Neural cell (in vitro differentiated cells): ENCODE measurements around the gene UFSP2. TPM values are rescaled to one million over a fixed set of nuclear protein-coding genes. Genes with fewer than 3 reads are reported as not detected.

Experiments
- H2AFZ ChIP-seq: fragments of 200-600, 300-800 bp; sonication (generic), shearing (Covaris generic); 2 replicates; pipeline ENCODE4 v1.6.0; 2014; ENCODE audit warnings: low read depth, mild to moderate bottlenecking, antibody characterized with exemption, low read length, moderate library complexity
- H3F3A ChIP-seq: fragments of 200-600 bp; shearing (Covaris generic); 2 replicates; pipeline ENCODE4 v1.6.1; 2016; ENCODE audit warnings: mild to moderate bottlenecking, moderate library complexity, mixed read lengths, antibody characterized with exemption, low read length; ENCODE audit not compliant: insufficient read depth, poor library complexity, severe bottlenecking
- H3K27ac ChIP-seq: fragments of 200-600, 300-800 bp; sonication (generic), shearing (Covaris generic); 2 replicates; pipeline ENCODE4 v1.5.1; 2014; ENCODE audit warnings: mild to moderate bottlenecking, low read length, moderate library complexity
- H3K27me3 ChIP-seq: fragments of 300-800, 200-600 bp; sonication (generic), shearing (Covaris generic); 2 replicates; pipeline ENCODE4 v1.6.0; 2014; ENCODE audit warnings: mild to moderate bottlenecking, low read depth, low read length, moderate library complexity; ENCODE audit not compliant: insufficient read depth
- H3K36me3 ChIP-seq: fragments of 300-800, 200-600 bp; sonication (generic), shearing (Covaris generic); 2 replicates; pipeline ENCODE4 v1.5.1; 2014; ENCODE audit warnings: mild to moderate bottlenecking, antibody characterized with exemption, low read length, moderate library complexity; ENCODE audit not compliant: insufficient read depth
- H3K4me2 ChIP-seq: fragments of 300-800, 200-600 bp; sonication (generic), shearing (Covaris generic); 2 replicates; pipeline ENCODE4 v1.6.0; 2014; ENCODE audit warnings: mild to moderate bottlenecking, low read length
- H3K4me3 ChIP-seq: fragments of 300-800, 200-600 bp; sonication (generic), shearing (Covaris generic); 2 replicates; pipeline ENCODE4 v1.5.1; 2014; ENCODE audit warnings: mild to moderate bottlenecking, low read length, moderate library complexity
- H3K79me2 ChIP-seq: fragments of 200-600 bp; shearing (Covaris generic); replicated peaks from 2 replicates; pipeline ENCODE4 v1.6.0; 2014; ENCODE audit warnings: mild to moderate bottlenecking, low read length, moderate library complexity; ENCODE audit not compliant: insufficient read depth
- H3K9ac ChIP-seq: fragments of 300-800, 200-600 bp; sonication (generic), shearing (Covaris generic); 2 replicates; pipeline ENCODE4 v1.6.1; 2016; ENCODE audit warnings: mild to moderate bottlenecking, low read length, mixed read lengths
- H3K9me2 ChIP-seq: fragments of 200-600 bp; shearing (Covaris generic); 2 replicates; pipeline ENCODE4 v1.6.1; 2016; ENCODE audit warnings: mild to moderate bottlenecking, low read length, mixed read lengths; ENCODE audit not compliant: insufficient read depth
- H3K9me3 ChIP-seq: fragments of 200-600, 300-800 bp; sonication (generic), shearing (Covaris generic); 2 replicates; pipeline ENCODE4 v1.6.1; 2016; ENCODE audit warnings: mild to moderate bottlenecking, mixed run types, low read length, moderate library complexity, mixed read lengths
- H4K20me1 ChIP-seq: fragments of 200-600 bp; shearing (Covaris generic); 2 replicates; pipeline ENCODE4 v1.6.1; 2016; ENCODE audit warnings: mild to moderate bottlenecking, mixed run types; ENCODE audit not compliant: insufficient read depth
- EP300 ChIP-seq: fragments of 450-650 bp; conservative IDR thresholded peaks from 2 replicates; pipeline ENCODE4 v1.6.1; 2014; ENCODE audit warnings: antibody characterized with exemption, mild to moderate bottlenecking, moderate library complexity; ENCODE audit not compliant: poor library complexity, severe bottlenecking
- EZH2 ChIP-seq: fragments of 200-600, 300-800 bp; shearing (Covaris generic), sonication (generic); IDR thresholded peaks from 2 replicates; pipeline ENCODE4 v1.6.1; 2014; ENCODE audit warnings: antibody characterized with exemption, low read length, borderline replicate concordance, mild to moderate bottlenecking; ENCODE audit not compliant: insufficient read depth, poor library complexity, severe bottlenecking
- MXI1 ChIP-seq: fragments of 450-650 bp; conservative IDR thresholded peaks from 2 replicates; pipeline ENCODE4 v1.6.1; 2014; ENCODE audit warnings: antibody characterized with exemption, mild to moderate bottlenecking; ENCODE audit not compliant: poor library complexity, severe bottlenecking
- POLR2AphosphoS5 ChIP-seq: IDR thresholded peaks from 2 replicates; pipeline ENCODE4 v1.6.1; 2012
- RAD21 ChIP-seq: fragments of 450-650 bp; conservative IDR thresholded peaks from 2 replicates; pipeline ENCODE4 v1.6.1; 2014; ENCODE audit warnings: antibody characterized with exemption, mild to moderate bottlenecking, moderate library complexity
- REST ChIP-seq: IDR thresholded peaks from 2 replicates; pipeline ENCODE4 v1.6.1; 2012; ENCODE audit warnings: borderline replicate concordance
- SMC3 ChIP-seq: fragments of 450-650 bp; conservative IDR thresholded peaks from 2 replicates; pipeline ENCODE4 v1.6.1; 2014; ENCODE audit warnings: antibody characterized with exemption, mild to moderate bottlenecking, moderate library complexity; ENCODE audit not compliant: poor library complexity
- TAF1 ChIP-seq: IDR thresholded peaks from 2 replicates; pipeline ENCODE4 v1.6.1; 2012; ENCODE audit warnings: low read depth
- polyA plus RNA-seq: library from polyadenylated mRNA; depleted of rRNA; stranded (reverse); fragments of >200 nt; gene quantifications from 2 replicates; pipeline ENCODE4 v1.2.3, GENCODE V29; 2014
- TF ChIP-seq, protein P1 (sequence below): fragments of 450-650 bp; IDR thresholded peaks from 2 replicates; pipeline ENCODE4 v1.5.1; 2014; ENCODE audit warnings: antibody characterized with exemption, mild to moderate bottlenecking, moderate library complexity; ENCODE audit not compliant: poor library complexity, severe bottlenecking

Gene UFSP2
- polyA plus RNA-seq, 1 donor from 2014 or later = 38.9 TPM

- H2AFZ ChIP-seq = no peak overlapping the region
- H3F3A ChIP-seq = no peaks in the 10 kb centered on the region
- no peak overlapping the region for H3K4me3 ChIP-seq
- no peaks in the 10 kb centered on the region for H4K20me1 ChIP-seq
- H3K36me3 ChIP-seq = no peaks in the 10 kb centered on the region
- no peaks in the 10 kb centered on the region for H3K27me3 ChIP-seq
- no peak overlapping the region for H3K27ac ChIP-seq
- H3K4me2 ChIP-seq = no peak overlapping the region
- H3K9ac ChIP-seq = no peak overlapping the region
- TF ChIP-seq, protein P1, sequence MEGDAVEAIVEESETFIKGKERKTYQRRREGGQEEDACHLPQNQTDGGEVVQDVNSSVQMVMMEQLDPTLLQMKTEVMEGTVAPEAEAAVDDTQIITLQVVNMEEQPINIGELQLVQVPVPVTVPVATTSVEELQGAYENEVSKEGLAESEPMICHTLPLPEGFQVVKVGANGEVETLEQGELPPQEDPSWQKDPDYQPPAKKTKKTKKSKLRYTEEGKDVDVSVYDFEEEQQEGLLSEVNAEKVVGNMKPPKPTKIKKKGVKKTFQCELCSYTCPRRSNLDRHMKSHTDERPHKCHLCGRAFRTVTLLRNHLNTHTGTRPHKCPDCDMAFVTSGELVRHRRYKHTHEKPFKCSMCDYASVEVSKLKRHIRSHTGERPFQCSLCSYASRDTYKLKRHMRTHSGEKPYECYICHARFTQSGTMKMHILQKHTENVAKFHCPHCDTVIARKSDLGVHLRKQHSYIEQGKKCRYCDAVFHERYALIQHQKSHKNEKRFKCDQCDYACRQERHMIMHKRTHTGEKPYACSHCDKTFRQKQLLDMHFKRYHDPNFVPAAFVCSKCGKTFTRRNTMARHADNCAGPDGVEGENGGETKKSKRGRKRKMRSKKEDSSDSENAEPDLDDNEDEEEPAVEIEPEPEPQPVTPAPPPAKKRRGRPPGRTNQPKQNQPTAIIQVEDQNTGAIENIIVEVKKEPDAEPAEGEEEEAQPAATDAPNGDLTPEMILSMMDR = no peak
- TF ChIP-seq REST (no peak), SMC3 (no peak), POLR2AphosphoS5 (no peak), TAF1 (no peak), MXI1 (no peak), EP300 (no peak), RAD21 (no peak), EZH2 (no peak)
- H3K9me3 ChIP-seq = no peaks in the 10 kb centered on the region
- H3K79me2 ChIP-seq = no peaks in the 10 kb centered on the region
- H3K9me2 ChIP-seq = no peaks in the 10 kb centered on the region
These were observed 42.3 kb downstream of the UFSP2 start for GRCh38 chr4:185383451-185383850.

DNA sequence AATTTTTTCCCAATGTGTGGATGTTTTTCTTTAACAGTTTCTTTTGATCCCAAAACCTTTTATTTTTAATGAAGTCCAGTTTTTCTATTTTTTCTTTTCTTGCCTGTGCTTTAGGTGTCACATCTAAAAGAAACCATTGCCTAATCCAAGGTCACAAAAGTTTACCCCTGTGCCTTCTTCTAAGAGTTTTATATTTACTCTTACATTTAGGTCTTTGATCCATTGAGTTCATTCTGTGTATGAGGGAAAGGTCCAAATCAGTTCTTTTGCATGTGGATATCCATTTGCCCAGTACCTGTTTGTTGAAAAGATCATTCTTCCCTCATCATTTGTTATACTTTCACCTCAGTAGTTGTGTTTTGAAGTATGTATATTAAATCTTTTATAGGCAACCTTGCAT lies 43.0 kb downstream of the UFSP2 start:
- Histone ChIP-seq H4K20me1 (no peaks in the 10 kb centered on the region), H2AFZ (no peak overlapping the region), H3K9me2 (no peaks in the 10 kb centered on the region), H3F3A (no peaks in the 10 kb centered on the region), H3K79me2 (no peaks in the 10 kb centered on the region), H3K9me3 (no peaks in the 10 kb centered on the region), H3K4me3 (no peak overlapping the region), H3K4me2 (no peak overlapping the region), H3K27me3 (no peaks in the 10 kb centered on the region), H3K36me3 (no peaks in the 10 kb centered on the region), H3K27ac (no peak overlapping the region), H3K9ac (no peak overlapping the region)
- TF ChIP-seq EZH2 (no peak), POLR2AphosphoS5 (no peak), REST (no peak), TAF1 (no peak), MXI1 (no peak), SMC3 (no peak), EP300 (no peak), RAD21 (no peak)
- TF ChIP-seq, protein P1 = no peak
